Neural cell (in vitro differentiated cells): ENCODE data around the gene SULT6B1. TPM values are rescaled to one million over a fixed set of nuclear protein-coding genes. Genes with fewer than 3 reads are reported as not detected.

Source experiments
- polyA plus RNA-seq: library from polyadenylated mRNA; depleted of rRNA; stranded (reverse); fragments of >200 nt; gene quantifications from 2 replicates; pipeline ENCODE4 v1.2.3, GENCODE V29; 2014

Gene SULT6B1
- polyA plus RNA-seq, 1 donor from 2014 or later: not detected

Other genes with a start within 250 kb of the SULT6B1 start
- gene STRN, start 222.1 kb downstream of the SULT6B1 start, polyA plus RNA-seq: 9.9 and 10.6 TPM in 2 replicates
- gene HEATR5B, start 104.3 kb downstream of the SULT6B1 start, polyA plus RNA-seq: 40.8 and 46.0 TPM in 2 replicates
- gene GPATCH11, start 104.2 kb downstream of the SULT6B1 start, polyA plus RNA-seq: 14.7 and 17.7 TPM in 2 replicates
- 1.8 and 2.5 TPM in 2 replicates for gene EIF2AK2, start 31.7 kb downstream of the SULT6B1 start, polyA plus RNA-seq
- 4.9 and 5.0 TPM in 2 replicates for gene CEBPZOS, start 7.8 kb upstream of the SULT6B1 start, polyA plus RNA-seq
- 33.8 and 39.1 TPM in 2 replicates for gene CEBPZ, start 42.9 kb upstream of the SULT6B1 start, polyA plus RNA-seq
- gene NDUFAF7, start 43.0 kb upstream of the SULT6B1 start, polyA plus RNA-seq: 127 and 132 TPM in 2 replicates
- 2.2 and 5.9 TPM in 2 replicates for gene PRKD3, start 136.2 kb upstream of the SULT6B1 start, polyA plus RNA-seq
- 2.3 TPM in 1 of 2 replicates, not detected in the other for gene QPCT, start 156.0 kb upstream of the SULT6B1 start, polyA plus RNA-seq